Peyer's patch (tissue), 4 donors: ENCODE data around the gene BPIFB1.

Experiments used
- POLR2A ChIP-seq, 2 donors: fragments of 450-650 bp; IDR thresholded peaks; one replicate each; pipeline ENCODE4 v1.5.1; 2017; ENCODE audit warnings: antibody characterized with exemption in 2 of 2, mild to moderate bottlenecking in 2 of 2, moderate library complexity in 2 of 2
- TF ChIP-seq, protein P1 (sequence below), 6 experiments: fragments of 450-650 bp in 4 of 6; fragments of 200-600 bp in 2 of 6; sonication (generic) in 1 of 6; IDR thresholded peaks; one replicate each; pipeline ENCODE4 v1.5.1; 2017 to 2019; ENCODE audit warnings: antibody characterized with exemption in 6 of 6, mild to moderate bottlenecking in 3 of 6, moderate library complexity in 1 of 6

DNA sequence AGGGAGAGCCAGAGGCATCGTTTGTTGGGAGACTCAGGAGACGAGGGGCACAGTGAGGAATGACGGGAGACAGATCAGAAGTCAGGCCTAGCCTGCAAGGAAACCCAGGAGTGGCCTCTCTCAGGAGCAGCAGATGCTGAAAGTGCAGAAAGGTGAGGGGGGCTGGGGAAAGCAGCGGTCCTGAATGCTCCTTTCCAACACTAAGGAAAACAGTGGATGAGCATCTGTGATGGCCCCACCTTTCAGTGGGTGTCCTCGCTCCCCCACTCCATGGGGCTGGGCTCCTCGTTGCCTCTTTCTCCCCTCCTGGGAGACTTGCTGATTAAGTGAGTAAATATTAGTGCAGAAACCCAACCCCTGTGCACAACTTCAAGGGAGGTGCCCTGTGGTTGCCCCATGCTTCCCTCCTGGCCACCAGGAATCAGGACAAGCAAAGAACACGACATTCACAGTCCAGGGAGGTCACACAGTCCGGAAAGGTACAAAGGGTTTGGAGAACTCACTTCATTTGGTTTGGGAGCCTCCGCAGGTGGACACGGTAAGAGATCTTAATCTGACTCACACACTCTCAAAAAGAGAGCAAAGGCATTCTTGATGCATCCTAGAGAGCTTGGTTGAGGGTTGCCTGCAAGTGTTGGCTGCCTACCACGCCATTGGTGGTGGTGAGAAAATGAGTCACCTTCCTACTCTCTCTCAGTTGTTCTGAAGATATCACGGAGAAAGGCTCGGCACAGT, 9.7 kb upstream of the BPIFB1 start:
- TF ChIP-seq, protein P1, sequence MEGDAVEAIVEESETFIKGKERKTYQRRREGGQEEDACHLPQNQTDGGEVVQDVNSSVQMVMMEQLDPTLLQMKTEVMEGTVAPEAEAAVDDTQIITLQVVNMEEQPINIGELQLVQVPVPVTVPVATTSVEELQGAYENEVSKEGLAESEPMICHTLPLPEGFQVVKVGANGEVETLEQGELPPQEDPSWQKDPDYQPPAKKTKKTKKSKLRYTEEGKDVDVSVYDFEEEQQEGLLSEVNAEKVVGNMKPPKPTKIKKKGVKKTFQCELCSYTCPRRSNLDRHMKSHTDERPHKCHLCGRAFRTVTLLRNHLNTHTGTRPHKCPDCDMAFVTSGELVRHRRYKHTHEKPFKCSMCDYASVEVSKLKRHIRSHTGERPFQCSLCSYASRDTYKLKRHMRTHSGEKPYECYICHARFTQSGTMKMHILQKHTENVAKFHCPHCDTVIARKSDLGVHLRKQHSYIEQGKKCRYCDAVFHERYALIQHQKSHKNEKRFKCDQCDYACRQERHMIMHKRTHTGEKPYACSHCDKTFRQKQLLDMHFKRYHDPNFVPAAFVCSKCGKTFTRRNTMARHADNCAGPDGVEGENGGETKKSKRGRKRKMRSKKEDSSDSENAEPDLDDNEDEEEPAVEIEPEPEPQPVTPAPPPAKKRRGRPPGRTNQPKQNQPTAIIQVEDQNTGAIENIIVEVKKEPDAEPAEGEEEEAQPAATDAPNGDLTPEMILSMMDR (IDR thresholded peaks at IDR 0.05), result no peak
- no peak for TF ChIP-seq POLR2A (IDR thresholded peaks at IDR 0.05)
